ENCODE measurements around the gene YBX3.
"Not testable (repeated sequence)": the region's sequence is repeated elsewhere in the genome, so short reads cannot be mapped to it uniquely, and the experiment has no call there.

YBX3 gene

GRCh38 chr12:10749700-10750384, 26.7 kb upstream of the YBX3 start:
- peak overlapping the region; percentile 10 for H3K4me3 ChIP-seq (ENCODE audit: low read length)
- DNase-seq (ENCODE audit: low read depth), result peak; percentile 90
- peak; percentile 93 for TF ChIP-seq CTCF (IDR thresholded peaks at IDR 0.05; ENCODE audit: insufficient read depth, low read depth, low read length, missing control alignments)

GRCh38 chr12:10747730-10748129, 24.6 kb upstream of the YBX3 start:
- TF ChIP-seq CTCF (IDR thresholded peaks at IDR 0.05; ENCODE audit: insufficient read depth, low read depth, low read length, missing control alignments), result no peak
- DNase-seq (ENCODE audit: low read depth), result no peak

GRCh38 chr12:10743420-10743819, 20.3 kb upstream of the YBX3 start:
- not testable (repeated sequence) for DNase-seq (ENCODE audit: low read depth); H3K4me3 ChIP-seq (ENCODE audit: low read length)

More at GRCh38 chr12:10747730-10748129, 24.6 kb upstream of the YBX3 start:
- no peak overlapping the region for H3K4me3 ChIP-seq (ENCODE audit: low read length)

DNA sequence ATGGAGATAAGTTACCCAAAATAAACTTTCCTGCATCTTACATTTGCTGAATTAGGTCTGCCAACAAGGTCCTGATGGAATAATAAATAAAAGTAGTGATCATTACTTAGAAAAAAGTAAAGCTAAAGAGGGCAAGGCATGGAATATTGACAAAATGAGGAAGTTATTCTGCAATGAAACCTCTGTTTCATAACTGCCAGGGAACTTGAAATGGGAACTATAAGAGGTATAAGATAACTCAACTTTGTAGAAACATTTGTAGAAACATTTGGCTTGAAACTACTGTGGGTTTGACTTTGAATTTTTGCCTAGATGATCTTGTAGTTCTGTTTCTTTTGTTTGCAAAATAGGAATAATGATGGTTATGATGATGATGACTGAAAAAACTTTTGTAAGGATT, 18.7 kb upstream of the YBX3 start:
- TF ChIP-seq CTCF (IDR thresholded peaks at IDR 0.05; ENCODE audit: insufficient read depth, low read depth, low read length, missing control alignments), result no peak
- no peak for DNase-seq (ENCODE audit: low read depth)
- H3K4me3 ChIP-seq (ENCODE audit: low read length), result no peak overlapping the region

- DNase-seq (ENCODE audit: low read depth), result peak; percentile 45
- TF ChIP-seq CTCF (IDR thresholded peaks at IDR 0.05; ENCODE audit: insufficient read depth, low read depth, low read length, missing control alignments), result no peak
- H3K4me3 ChIP-seq (ENCODE audit: low read length), result no peak overlapping the region
These were observed 17.1 kb upstream of the YBX3 start for GRCh38 chr12:10740182-10740581.

DNA sequence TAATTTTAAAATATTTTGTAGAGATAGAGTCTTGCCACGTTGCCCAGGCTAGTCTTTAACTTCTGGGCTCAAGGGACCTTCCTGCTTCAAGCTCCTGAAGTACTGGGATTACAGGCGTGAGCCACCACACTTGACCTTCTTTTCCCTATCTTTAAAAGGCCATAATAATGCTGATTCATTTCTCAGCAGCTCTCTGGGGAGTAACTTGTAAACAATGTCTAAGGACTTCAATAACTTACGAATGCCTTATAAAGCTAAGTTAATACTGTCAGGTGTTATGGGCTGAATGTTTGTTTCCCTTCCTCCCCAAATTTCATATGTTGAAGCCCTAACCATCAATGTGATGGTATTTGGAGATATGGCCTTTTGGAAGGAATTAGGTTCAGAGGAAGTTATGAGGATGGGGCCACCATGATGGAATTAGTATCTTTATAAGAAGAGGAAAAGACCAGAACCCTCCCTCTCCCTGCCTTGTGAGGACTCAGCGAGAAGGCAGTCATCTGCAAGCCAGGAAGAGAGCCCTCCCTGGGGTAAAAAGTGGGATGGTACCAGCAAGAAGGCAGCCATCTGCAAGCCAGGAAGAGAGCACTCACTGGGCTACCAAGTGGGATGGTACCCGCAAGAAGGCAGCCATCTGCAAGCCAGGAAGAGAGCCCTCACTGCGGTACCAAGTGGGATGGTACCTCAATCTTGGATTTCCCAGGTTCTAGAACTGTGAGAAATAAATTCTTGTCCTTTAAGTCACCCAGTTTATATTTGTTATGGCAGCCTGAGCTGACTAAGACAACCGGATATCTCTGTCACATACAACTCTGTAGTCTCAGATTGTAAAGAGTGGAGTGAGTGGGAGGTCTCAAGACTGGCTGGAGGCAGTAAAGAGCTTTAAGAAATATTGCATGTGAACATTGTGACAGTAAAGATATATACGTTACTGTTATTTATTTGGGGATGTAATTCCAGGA, 16.3 kb upstream of the YBX3 start:
- H3K4me3 ChIP-seq (ENCODE audit: low read length), result no peak overlapping the region
- peak; percentile 22 for DNase-seq (ENCODE audit: low read depth)
- TF ChIP-seq CTCF (IDR thresholded peaks at IDR 0.05; ENCODE audit: insufficient read depth, low read depth, low read length, missing control alignments), result no peak

- no peak overlapping the region for H3K4me3 ChIP-seq (ENCODE audit: low read length)
- DNase-seq (ENCODE audit: low read depth), result peak; percentile 23
- no peak for TF ChIP-seq CTCF (IDR thresholded peaks at IDR 0.05; ENCODE audit: insufficient read depth, low read depth, low read length, missing control alignments)
These were observed 14.1 kb upstream of the YBX3 start for GRCh38 chr12:10737249-10737648.
